Measurements from ENCODE around the gene BSDC1.

DNA sequence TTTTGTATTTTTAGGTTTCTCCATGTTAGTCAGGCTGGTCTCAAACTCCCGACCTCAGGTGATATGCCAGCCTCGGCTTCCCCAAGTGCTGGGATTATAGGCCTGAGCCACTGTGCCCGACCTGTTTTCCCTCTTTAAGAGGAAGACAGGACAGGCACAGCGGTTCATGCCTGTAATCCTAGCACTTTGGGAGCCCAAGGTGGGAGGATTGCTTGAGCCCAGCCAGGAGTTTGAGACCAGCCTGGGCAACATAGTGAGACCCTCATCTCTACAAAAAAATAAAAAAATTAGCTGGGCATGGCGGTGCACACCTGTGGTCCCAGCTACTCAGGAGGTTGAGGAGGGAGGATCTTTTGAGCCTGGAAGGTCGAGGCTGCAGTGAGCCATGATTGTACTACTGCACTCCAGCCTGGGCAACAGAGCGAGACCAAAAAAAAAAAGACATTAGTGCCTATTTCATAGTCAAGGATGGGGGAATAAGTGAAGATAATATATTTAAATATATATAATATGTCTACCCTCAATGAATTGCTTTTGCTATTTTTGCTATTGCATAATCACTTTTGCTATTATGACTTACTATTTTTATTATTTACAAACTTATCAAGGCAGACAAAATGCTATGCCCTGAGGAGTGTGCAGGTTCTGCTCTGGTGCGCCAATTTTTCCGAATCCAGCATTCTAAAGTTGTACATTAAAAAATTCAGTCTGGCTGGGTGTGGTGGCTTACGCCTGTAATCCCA lies 75.9 kb downstream of the BSDC1 start:
- TF ChIP-seq, protein P1, sequence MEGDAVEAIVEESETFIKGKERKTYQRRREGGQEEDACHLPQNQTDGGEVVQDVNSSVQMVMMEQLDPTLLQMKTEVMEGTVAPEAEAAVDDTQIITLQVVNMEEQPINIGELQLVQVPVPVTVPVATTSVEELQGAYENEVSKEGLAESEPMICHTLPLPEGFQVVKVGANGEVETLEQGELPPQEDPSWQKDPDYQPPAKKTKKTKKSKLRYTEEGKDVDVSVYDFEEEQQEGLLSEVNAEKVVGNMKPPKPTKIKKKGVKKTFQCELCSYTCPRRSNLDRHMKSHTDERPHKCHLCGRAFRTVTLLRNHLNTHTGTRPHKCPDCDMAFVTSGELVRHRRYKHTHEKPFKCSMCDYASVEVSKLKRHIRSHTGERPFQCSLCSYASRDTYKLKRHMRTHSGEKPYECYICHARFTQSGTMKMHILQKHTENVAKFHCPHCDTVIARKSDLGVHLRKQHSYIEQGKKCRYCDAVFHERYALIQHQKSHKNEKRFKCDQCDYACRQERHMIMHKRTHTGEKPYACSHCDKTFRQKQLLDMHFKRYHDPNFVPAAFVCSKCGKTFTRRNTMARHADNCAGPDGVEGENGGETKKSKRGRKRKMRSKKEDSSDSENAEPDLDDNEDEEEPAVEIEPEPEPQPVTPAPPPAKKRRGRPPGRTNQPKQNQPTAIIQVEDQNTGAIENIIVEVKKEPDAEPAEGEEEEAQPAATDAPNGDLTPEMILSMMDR (IDR thresholded peaks at IDR 0.05; ENCODE audit: insufficient read depth, low read length, poor library complexity, severe bottlenecking), result no peak
- TF ChIP-seq EZH2phosphoT487 (conservative IDR thresholded peaks at IDR 0.05; ENCODE audit: low read length), result no peak

Data from SU-DHL-6 (cell line).